Activated T-helper 1 cell treated with anti-CD3 and anti-CD28 coated beads, Interleukin-12 subunit alpha, Interleukin-12 subunit beta, Interleukin-2, Interleukin-4 antibody, amounts not matched to agents 30 ng/mL and 10 ng/mL and 1 ng/mL, durations not matched to agents 14 hours and 24 hours and 36 hours (primary cell): Measurements from ENCODE around the gene EIF1. TPM values are rescaled to one million over a fixed set of nuclear protein-coding genes. Genes with fewer than 3 reads are reported as not detected.
"Not testable (repeated sequence)": the region's sequence is repeated elsewhere in the genome, so short reads cannot be mapped to it uniquely, and the experiment has no call there.

ENCODE experiments used
- DNase-seq: peaks from one replicate; pipeline ENCODE4 v3.0.0; 2021; ENCODE audit warnings: low spot score
- H3K27ac Mint-ChIP-seq: one replicate; pipeline ENCODE4 v1.8.0; 2021; ENCODE audit warnings: mild to moderate bottlenecking, mixed read lengths
- H3K27me3 Mint-ChIP-seq: one replicate; pipeline ENCODE4 v1.8.0; 2022; ENCODE audit warnings: mild to moderate bottlenecking, moderate library complexity, mixed read lengths; ENCODE audit not compliant: insufficient read depth
- H3K36me3 Mint-ChIP-seq: one replicate; pipeline ENCODE4 v1.8.0; 2021; ENCODE audit warnings: low read depth, mixed read lengths
- H3K4me1 Mint-ChIP-seq: one replicate; pipeline ENCODE4 v1.8.0; 2021; ENCODE audit warnings: low read depth, mixed read lengths
- H3K4me3 Mint-ChIP-seq: one replicate; pipeline ENCODE4 v1.8.0; 2021; ENCODE audit warnings: mild to moderate bottlenecking, moderate library complexity, mixed read lengths
- H3K9me3 Mint-ChIP-seq: one replicate; pipeline ENCODE4 v1.8.0; 2021; ENCODE audit warnings: mixed read lengths
- intact Hi-C: fragments of 100-400 bp; cut with micrococcal nuclease; formaldehyde crosslinking; loops from one replicate; pipeline ENCODE4 v1.15.1; 2024
- total RNA-seq: library from RNA; stranded (reverse); gene quantifications from 2 replicates; pipeline ENCODE4 v1.2.3, GENCODE V29; 2022

Gene EIF1
- total RNA-seq, 1 donor from 2014 or later: 876 TPM

DNA sequence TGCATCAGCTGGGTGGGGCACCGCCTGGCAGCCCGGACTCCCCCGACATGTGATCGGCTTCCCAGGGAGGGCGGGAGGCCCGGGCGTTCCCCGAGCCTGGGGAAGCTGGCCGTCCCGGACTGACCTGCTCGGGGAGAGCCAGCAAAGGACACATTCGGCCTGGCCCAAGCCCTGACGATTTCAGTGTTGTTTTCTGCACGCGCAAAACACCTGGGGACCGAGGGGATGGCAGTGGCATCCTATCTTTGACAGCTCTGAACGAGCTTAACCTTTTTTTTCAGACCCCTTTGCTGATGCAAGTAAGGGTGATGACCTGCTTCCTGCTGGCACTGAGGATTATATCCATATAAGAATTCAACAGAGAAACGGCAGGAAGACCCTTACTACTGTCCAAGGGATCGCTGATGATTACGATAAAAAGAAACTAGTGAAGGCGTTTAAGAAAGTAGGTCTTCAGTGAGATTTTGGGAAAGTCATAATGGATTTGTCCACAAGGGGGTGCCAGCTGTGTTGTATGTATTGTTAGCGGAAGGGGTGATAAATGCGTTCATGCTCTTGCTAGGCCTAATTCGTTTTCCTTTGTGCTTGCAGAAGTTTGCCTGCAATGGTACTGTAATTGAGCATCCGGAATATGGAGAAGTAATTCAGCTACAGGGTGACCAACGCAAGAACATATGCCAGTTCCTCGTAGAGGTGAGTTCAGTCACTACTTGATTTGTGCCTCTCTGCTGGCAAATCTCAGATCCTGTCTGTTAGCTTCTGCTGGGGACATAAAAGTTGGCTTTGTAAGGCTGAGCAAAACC lies 1.0 kb downstream of the EIF1 start:
- Mint-ChIP-seq H3K4me3 (peak overlapping the region; percentile 96), H3K36me3 (peaks cover 45% of the 10 kb centered on the region), H3K27me3 (peaks cover 3% of the 10 kb centered on the region), H3K9me3 (no peaks in the 10 kb centered on the region), H3K4me1 (peaks cover 29% of the 10 kb centered on the region), H3K27ac (peak overlapping the region; percentile 96)
- peak; percentile 43 for DNase-seq
- intact Hi-C loops: loop anchor here (2.0 to 5.0 kb wide), 3 partner anchors 48 to 229 kb away; partner anchors contain the start of genes ACLY and KLHL11

DNA sequence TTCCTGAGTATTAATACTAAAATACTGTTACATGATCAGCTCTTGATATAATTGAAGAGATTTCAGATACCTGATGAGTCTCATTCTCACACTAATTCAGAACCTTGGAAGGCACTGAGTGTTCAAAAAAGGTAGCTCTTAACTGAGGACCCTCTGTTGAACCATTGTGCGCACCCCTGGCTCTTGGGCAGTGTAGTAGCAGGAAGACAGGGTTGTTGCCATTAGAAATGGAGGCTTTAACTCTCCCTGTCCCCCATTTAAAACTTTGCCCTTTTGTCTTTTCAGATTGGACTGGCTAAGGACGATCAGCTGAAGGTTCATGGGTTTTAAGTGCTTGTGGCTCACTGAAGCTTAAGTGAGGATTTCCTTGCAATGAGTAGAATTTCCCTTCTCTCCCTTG lies 1.8 kb downstream of the EIF1 start:
- H3K27me3 Mint-ChIP-seq: peaks cover 3% of the 10 kb centered on the region
- peaks cover 48% of the 10 kb centered on the region for H3K36me3 Mint-ChIP-seq
- no peaks in the 10 kb centered on the region for H3K9me3 Mint-ChIP-seq
- peak overlapping the region; percentile 44 for H3K27ac Mint-ChIP-seq
- H3K4me3 Mint-ChIP-seq: peak overlapping the region; percentile 96
- DNase-seq: no peak
- intact Hi-C loops: no loop called here
- H3K4me1 Mint-ChIP-seq: peaks cover 29% of the 10 kb centered on the region

DNA sequence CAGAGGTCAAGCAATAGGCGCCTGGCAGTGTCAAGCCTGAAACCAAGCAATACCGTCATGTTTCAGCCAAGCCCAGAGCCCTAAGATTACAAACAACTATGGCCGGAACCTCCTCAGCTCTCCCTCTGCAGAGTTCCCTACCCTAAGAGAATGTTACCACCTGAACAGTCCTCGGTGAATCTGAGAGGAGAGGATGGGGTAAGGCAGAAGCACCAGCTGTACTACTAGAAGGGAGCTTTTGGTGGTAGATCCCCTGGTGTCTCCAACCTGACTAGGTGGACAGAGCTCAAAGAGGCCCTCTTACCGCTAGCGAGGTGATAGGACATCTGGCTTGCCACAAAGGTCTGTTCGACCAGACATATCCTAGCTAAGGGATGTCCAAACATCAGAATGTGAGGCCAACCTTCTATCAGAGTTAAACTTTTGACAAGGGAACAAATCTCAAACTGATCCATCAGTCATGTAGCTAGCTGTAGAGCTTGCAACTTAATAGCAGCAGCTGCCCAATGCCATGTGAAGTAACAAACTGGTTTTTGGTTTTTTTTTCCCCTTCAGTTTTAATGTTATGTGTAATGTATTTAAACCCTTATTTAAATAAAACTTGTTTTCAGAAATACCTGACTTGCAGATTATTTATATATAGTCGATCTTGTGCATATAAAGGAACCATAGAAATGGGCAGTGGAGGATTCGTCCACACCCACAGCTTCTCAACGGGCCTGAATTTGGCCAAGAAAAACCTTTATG lies 2.5 kb downstream of the EIF1 start:
- no peak for DNase-seq
- peaks cover 50% of the 10 kb centered on the region for H3K36me3 Mint-ChIP-seq
- H3K27me3 Mint-ChIP-seq: peaks cover 3% of the 10 kb centered on the region
- peak overlapping the region; percentile 96 for H3K4me3 Mint-ChIP-seq
- peaks cover 36% of the 10 kb centered on the region for H3K4me1 Mint-ChIP-seq
- intact Hi-C loops: no loop called here
- peak overlapping the region; percentile 44 for H3K27ac Mint-ChIP-seq
- no peaks in the 10 kb centered on the region for H3K9me3 Mint-ChIP-seq

DNA sequence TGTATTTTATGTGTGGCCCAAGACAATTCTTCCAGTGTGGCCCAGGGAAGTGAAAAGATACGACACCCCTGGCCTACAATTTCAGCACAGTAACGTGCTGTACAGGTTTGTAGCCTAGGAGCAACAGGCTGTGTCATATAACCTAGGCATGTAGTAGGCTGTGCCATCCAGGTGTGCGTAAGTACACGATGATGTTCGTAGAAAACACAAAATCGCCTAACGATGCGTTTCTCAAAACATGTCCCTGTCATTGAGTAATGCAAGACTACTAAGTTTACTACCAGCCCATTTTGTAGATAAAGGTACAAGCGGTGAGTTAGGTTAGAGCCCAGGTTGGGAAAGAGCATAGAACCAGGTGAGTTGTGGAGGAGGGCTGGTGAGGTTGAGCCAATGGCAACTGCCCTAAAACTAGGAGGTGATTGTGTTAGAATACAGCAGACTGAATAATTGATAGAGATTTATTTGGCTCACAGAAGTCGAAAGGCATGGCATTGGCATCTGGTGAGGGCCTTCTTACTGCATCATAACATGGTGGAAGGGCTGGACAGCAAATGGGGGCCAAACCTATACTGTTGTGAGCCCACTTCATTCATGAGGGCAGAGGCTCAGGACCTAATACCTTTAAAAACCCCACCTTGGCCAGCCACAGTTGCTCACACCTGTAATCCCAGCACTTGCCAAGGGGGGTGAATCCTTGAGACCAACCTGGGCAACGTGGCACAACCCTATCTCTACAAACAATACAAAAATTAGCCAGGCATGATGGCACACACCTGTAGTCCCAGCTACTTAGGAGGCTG lies 4.2 kb downstream of the EIF1 start:
- no peak for DNase-seq
- Mint-ChIP-seq H3K4me1 (peaks cover 36% of the 10 kb centered on the region), H3K9me3 (no peaks in the 10 kb centered on the region), H3K4me3 (no peak overlapping the region), H3K36me3 (peaks cover 50% of the 10 kb centered on the region), H3K27me3 (no peaks in the 10 kb centered on the region), H3K27ac (no peak overlapping the region)
- intact Hi-C loops: no loop called here

DNA sequence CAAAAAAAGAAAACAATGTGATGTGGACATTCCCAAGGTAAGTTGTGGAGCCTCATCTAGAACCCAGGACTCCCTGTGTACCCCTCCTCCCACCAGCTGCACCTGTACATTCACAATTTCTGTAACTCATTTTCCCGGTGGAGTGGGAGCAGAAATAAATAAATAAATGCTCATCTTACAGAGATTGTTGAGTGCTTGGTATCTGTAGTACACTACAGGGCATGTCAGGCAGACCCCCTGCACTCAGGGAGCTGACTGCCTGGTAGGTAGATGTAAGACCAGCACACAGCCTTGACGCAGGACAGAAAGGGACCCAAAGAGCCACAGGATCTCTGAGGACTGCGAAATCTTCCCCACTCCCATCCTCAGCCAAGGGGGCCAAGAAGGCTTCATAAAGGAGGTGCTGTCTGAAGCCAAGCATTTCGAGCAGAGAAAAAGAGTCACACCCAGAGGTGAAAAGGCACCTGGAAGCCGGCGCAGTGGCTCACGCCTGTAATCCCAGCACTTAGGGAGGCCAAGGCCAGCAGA lies 6.5 kb downstream of the EIF1 start:
- Mint-ChIP-seq H3K4me3 (no peak overlapping the region), H3K4me1 (peaks cover 25% of the 10 kb centered on the region), H3K27ac (no peak overlapping the region), H3K9me3 (no peaks in the 10 kb centered on the region), H3K36me3 (peaks cover 40% of the 10 kb centered on the region), H3K27me3 (no peaks in the 10 kb centered on the region)
- intact Hi-C loops: no loop called here
- DNase-seq: no peak

DNA sequence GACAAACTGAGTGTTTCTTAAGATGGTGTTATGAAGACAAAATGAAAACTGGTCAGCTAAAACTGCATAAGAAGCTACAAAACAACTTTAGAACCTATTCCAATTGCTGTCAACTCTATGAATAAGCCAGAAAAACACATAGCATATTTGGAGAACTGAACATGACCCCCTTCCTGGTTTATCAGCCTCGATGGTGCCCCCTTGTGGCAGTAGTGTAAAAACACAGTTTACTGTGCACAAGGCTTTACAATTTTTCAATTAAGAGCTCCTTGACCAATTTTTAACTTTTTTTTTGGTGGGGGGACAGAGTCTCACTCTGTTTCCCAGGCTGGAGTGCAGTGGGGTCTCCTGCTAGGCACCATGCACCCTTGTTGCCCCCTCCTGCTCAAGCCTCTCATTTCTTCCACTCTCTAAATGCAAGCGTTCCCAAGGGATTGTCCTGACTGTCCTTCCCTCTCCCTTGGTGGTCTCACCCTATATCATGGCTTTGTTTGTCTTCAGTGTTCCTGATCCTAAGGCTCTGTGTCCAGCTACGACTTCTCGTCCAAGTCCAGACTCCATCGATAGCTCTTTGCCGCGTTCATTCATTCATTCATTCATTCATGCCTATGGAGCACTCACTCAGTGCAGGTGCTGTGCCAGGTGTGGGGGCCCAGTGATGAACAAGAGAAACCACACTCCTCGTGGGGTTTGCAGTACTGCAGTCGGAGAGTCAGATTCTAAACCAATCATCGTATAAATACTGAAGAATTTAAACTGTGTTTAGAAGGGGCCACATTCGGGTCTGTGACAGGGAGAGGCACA lies 7.5 kb downstream of the EIF1 start:
- Mint-ChIP-seq H3K27ac (no peak overlapping the region), H3K27me3 (no peaks in the 10 kb centered on the region), H3K4me3 (no peak overlapping the region), H3K4me1 (peaks cover 17% of the 10 kb centered on the region), H3K9me3 (no peaks in the 10 kb centered on the region), H3K36me3 (peaks cover 30% of the 10 kb centered on the region)
- intact Hi-C loops: no loop called here
- DNase-seq: peak; percentile 57

DNA sequence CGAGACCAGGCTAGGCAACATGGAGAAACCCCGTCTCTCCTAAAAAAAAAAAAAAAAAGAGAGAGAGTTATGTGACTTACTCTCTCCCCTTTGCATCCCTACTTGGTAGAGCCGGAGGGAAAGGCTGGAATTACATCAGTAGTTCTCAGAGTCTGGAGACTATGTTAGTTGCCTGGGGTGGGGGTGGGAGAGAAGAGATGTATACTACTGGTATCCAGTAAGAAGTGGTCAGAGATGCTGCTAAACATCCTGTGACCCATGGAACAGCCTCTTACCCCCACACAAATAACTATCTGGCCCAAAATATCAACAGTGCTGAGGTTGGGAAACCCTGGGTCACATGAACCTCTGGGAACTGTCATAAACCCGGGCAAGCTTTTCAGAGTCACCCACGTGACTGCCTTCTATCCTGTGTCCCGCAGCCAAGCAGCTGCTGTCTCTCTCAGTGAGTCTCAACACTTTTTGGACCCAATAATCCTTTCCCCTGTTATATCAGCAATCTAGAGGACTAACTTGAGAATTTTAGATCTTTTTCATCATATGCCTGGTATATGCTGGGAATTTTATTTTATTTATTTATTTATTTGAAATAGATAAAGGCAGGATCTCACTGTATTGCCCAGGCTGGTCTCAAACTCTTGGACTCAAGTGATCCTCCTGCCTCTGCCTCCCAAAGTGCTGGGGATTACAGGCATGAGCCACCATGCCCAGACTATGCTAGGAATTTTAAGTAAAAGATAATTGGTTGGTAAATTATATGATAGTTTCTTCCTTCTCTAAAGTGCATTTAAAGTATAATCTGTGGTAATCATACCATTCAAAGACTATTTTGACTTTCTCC lies 8.7 kb downstream of the EIF1 start:
- H3K36me3 Mint-ChIP-seq: peaks cover 21% of the 10 kb centered on the region
- DNase-seq: no peak
- no peaks in the 10 kb centered on the region for H3K27me3 Mint-ChIP-seq
- H3K9me3 Mint-ChIP-seq: no peaks in the 10 kb centered on the region
- H3K4me3 Mint-ChIP-seq: no peak overlapping the region
- intact Hi-C loops: no loop called here
- no peak overlapping the region for H3K27ac Mint-ChIP-seq
- peaks cover 10% of the 10 kb centered on the region for H3K4me1 Mint-ChIP-seq

DNA sequence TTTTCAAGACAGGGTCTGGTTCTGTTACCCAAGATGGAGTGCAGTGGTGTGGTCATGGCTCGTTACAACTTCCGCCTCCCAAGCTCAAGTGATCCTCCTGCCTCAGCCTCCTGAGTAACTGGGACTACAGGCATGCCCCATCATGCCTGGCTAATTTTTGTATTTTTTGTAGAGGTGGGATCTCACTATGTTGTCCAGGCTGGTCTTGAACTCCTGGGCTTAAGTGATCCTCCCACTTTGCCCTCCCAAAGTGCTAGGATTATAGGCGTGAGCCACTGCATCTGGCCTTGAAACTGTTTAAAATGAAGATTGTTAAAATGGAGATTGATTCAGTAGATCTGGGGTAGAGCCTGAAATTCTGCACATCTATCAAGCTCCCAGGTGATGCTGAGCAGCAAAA lies 12.2 kb downstream of the EIF1 start:
- DNase-seq, H3K4me1 Mint-ChIP-seq, H3K9me3 Mint-ChIP-seq, intact Hi-C loops, H3K27me3 Mint-ChIP-seq, H3K4me3 Mint-ChIP-seq, H3K27ac Mint-ChIP-seq, H3K36me3 Mint-ChIP-seq: not testable (repeated sequence)

DNA sequence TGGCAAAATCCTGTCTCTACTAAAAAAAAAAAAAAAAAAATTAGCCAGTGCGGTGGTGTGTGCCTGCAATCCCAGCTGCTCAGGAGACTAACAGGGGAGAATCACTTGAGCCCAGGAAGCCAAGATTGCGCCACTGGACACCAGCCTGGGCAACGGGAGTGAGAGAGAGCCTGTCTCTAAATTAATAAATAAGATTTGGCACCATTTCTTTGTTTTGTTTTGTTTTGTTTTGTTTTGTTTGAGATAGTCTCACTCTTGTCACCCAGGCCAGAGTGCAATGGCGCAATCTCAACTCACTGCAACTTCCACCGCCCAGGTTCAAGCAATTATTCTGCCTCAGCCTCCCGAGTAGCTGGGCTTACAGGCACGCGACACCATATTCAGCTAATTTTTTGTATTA lies 14.0 kb downstream of the EIF1 start:
- no peak for DNase-seq
- no peaks in the 10 kb centered on the region for H3K4me1 Mint-ChIP-seq
- H3K27ac Mint-ChIP-seq: no peak overlapping the region
- no peaks in the 10 kb centered on the region for H3K9me3 Mint-ChIP-seq
- H3K36me3 Mint-ChIP-seq: no peaks in the 10 kb centered on the region
- no peak overlapping the region for H3K4me3 Mint-ChIP-seq
- intact Hi-C loops: no loop called here
- peaks cover 5% of the 10 kb centered on the region for H3K27me3 Mint-ChIP-seq

DNA sequence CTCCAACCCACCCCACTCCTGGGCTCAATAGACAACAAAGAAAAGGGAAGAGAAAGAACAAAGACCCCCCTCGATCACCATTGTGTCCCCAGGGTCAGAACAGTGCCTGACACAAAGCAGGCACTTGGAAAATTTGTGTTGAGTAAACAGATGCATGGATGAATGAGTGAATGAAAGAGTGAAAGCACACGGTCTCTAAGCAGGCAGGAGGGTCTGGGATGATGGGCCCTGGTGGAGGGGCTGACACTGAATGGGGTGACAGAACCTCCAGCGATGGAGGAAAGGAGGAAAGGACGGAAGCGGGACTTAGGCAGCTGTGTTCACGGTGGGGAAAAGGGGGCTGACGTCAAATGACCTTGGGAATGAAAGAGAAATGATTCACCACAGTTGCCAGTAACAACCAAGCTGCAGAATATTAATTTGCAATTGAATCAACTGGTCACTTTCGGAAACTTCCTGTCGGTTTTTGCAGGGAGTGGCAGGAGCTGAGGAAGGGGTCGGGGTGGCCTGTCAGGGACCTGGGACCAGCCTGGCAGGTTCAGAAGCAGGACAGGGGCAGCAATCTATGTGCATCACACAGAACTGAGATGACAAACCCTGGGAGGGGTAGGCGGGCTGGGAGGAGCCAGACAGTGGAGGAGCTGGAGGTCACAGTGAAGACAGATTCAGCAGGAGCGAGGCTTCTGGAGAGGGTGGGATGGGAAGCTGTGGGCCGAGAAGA lies 16.7 kb downstream of the EIF1 start:
- Mint-ChIP-seq H3K36me3 (no peaks in the 10 kb centered on the region), H3K4me3 (no peak overlapping the region), H3K27me3 (peaks cover 9% of the 10 kb centered on the region), H3K9me3 (no peaks in the 10 kb centered on the region), H3K4me1 (peaks cover 1% of the 10 kb centered on the region), H3K27ac (no peak overlapping the region)
- intact Hi-C loops: no loop called here
- DNase-seq: no peak
